WTC11 (cell line): ENCODE measurements around the gene DCD.

Experiments used
- IRF2 ChIP-seq: sonication (generic); formaldehyde crosslinking; IDR thresholded peaks from 2 replicates; pipeline ENCODE4 v1.8.0; 2022; ENCODE audit warnings: low read depth, missing genetic modification reagents, borderline replicate concordance
- JAZF1 ChIP-seq: fragments of 250-450 bp; sonication (Bioruptor Pico); IDR thresholded peaks from 2 replicates; pipeline ENCODE4 v1.9.0; 2021; ENCODE audit warnings: moderate library complexity, mild to moderate bottlenecking, inconsistent platforms
- SMAD3 ChIP-seq: sonication (generic); formaldehyde crosslinking; IDR thresholded peaks from 2 replicates; pipeline ENCODE4 v1.8.0; 2022; ENCODE audit warnings: missing genetic modification reagents, mild to moderate bottlenecking, borderline replicate concordance
- TP53 ChIP-seq: sonication (generic); formaldehyde crosslinking; IDR thresholded peaks from 2 replicates; pipeline ENCODE4 v1.8.1; 2023; ENCODE audit warnings: mild to moderate bottlenecking, missing genetic modification reagents
- ZNF423 ChIP-seq: fragments of 250-450 bp; sonication (Bioruptor Pico); IDR thresholded peaks from 2 replicates; pipeline ENCODE4 v2.1.2; 2022; ENCODE audit warnings: mild to moderate bottlenecking, moderate library complexity
- TF ChIP-seq, protein P1 (sequence below): fragments of 200-600 bp; IDR thresholded peaks from 2 replicates; pipeline ENCODE4 v1.8.0; 2022; ENCODE audit warnings: antibody characterized with exemption
- TF ChIP-seq, protein P2 (sequence below): sonication (generic); formaldehyde crosslinking; IDR thresholded peaks from 2 replicates; pipeline ENCODE4 v1.8.1; 2023; ENCODE audit warnings: mild to moderate bottlenecking, missing genetic modification reagents

DNA sequence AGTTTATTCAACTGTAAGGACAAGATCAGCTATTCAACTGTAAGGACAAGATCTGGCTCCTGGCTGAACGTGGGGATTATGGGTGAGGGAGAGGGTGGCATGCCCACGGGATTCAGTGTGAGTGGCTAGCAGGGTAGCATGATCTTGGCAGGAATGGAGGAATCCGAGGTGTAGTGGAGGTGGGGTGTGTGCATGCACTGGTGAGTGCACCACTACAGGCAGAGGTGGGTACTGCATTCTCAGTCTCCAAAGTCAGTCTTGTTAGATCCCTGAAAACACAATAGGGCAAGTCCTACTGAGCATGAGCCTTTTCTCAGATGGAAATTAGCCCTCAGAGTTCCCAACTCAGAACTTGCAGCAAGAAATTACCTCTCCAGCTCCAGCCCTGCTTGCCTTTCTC lies 32.2 kb upstream of the DCD start:
- TF ChIP-seq, protein P1, sequence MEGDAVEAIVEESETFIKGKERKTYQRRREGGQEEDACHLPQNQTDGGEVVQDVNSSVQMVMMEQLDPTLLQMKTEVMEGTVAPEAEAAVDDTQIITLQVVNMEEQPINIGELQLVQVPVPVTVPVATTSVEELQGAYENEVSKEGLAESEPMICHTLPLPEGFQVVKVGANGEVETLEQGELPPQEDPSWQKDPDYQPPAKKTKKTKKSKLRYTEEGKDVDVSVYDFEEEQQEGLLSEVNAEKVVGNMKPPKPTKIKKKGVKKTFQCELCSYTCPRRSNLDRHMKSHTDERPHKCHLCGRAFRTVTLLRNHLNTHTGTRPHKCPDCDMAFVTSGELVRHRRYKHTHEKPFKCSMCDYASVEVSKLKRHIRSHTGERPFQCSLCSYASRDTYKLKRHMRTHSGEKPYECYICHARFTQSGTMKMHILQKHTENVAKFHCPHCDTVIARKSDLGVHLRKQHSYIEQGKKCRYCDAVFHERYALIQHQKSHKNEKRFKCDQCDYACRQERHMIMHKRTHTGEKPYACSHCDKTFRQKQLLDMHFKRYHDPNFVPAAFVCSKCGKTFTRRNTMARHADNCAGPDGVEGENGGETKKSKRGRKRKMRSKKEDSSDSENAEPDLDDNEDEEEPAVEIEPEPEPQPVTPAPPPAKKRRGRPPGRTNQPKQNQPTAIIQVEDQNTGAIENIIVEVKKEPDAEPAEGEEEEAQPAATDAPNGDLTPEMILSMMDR: peak; percentile 86
- TF ChIP-seq, protein P2, sequence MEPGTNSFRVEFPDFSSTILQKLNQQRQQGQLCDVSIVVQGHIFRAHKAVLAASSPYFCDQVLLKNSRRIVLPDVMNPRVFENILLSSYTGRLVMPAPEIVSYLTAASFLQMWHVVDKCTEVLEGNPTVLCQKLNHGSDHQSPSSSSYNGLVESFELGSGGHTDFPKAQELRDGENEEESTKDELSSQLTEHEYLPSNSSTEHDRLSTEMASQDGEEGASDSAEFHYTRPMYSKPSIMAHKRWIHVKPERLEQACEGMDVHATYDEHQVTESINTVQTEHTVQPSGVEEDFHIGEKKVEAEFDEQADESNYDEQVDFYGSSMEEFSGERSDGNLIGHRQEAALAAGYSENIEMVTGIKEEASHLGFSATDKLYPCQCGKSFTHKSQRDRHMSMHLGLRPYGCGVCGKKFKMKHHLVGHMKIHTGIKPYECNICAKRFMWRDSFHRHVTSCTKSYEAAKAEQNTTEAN (CRISPR knock-in tag): no peak
- TF ChIP-seq SMAD3 (no peak), JAZF1 (CRISPR knock-in tag) (no peak), TP53 (CRISPR knock-in tag) (no peak), IRF2 (CRISPR knock-in tag) (no peak), ZNF423 (no peak)
